GM10266 (cell line): ENCODE measurements around the gene PRUNE2.
"Not testable (repeated sequence)": the region's sequence is repeated elsewhere in the genome, so short reads cannot be mapped to it uniquely, and the experiment has no call there.

Experiments
- DNase-seq: peaks from one replicate; pipeline ENCODE4 v3.0.0; 2012; ENCODE audit errors: extremely low spot score
- TF ChIP-seq, protein P1 (sequence below): IDR thresholded peaks from 2 replicates; pipeline ENCODE4 v1.5.1; 2012; ENCODE audit warnings: mild to moderate bottlenecking, low read depth; ENCODE audit not compliant: control insufficient read depth, insufficient read depth; ENCODE audit errors: missing control alignments

The PRUNE2 gene, protein sequence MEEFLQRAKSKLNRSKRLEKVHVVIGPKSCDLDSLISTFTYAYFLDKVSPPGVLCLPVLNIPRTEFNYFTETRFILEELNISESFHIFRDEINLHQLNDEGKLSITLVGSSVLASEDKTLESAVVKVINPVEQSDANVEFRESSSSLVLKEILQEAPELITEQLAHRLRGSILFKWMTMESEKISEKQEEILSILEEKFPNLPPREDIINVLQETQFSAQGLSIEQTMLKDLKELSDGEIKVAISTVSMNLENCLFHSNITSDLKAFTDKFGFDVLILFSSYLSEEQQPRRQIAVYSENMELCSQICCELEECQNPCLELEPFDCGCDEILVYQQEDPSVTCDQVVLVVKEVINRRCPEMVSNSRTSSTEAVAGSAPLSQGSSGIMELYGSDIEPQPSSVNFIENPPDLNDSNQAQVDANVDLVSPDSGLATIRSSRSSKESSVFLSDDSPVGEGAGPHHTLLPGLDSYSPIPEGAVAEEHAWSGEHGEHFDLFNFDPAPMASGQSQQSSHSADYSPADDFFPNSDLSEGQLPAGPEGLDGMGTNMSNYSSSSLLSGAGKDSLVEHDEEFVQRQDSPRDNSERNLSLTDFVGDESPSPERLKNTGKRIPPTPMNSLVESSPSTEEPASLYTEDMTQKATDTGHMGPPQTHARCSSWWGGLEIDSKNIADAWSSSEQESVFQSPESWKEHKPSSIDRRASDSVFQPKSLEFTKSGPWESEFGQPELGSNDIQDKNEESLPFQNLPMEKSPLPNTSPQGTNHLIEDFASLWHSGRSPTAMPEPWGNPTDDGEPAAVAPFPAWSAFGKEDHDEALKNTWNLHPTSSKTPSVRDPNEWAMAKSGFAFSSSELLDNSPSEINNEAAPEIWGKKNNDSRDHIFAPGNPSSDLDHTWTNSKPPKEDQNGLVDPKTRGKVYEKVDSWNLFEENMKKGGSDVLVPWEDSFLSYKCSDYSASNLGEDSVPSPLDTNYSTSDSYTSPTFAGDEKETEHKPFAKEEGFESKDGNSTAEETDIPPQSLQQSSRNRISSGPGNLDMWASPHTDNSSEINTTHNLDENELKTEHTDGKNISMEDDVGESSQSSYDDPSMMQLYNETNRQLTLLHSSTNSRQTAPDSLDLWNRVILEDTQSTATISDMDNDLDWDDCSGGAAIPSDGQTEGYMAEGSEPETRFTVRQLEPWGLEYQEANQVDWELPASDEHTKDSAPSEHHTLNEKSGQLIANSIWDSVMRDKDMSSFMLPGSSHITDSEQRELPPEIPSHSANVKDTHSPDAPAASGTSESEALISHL (N-terminal part only)

DNA sequence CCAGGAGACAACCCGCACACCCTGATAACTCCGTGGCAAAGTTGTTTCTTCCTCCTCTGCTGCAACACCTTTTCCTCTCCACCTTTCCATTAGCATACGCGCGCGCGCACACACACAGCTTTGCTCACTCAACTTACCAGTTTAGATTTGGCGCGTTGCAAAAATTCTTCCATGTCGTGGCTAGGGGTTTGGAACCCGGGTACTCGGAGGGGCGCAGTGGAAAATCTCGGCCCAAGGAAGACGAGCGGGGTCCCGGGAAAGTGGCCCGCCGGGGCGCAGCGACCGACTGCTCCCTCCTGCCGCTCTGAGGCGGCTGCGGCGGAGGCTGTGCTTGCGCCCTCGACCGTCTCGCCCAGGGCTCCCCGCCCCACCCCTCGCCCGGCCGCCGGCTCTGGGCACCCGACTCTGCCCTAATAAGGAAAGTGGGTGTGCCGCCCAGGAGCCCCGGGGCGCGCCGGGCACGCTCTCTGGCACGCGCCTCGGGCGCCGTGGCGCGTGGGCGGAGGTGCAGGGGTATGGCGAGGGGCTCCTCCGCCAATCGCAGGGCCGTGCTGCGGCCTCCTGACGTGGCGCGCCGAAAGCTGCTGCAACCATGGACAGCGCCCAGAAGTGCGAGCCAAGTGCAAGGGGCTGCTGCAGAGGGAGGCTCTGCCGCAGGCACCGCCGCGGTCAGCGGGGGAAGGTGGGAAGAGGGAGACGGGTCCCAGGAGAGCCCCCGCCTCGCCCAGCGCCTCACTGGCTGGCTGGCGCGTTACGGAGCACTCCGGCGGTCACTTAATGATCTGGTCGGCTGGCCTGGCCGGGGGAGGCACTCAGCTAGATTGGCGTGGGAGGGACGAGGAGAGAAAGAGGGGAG, at the start of gene PRUNE2:
Gene PRUNE2, minus strand, starts transcription at position 324 of the 856 bp plus-strand sequence. Its CDS starts 151 bp downstream, at position 173.
- DNase-seq: peak; percentile 32
- TF ChIP-seq, protein P1, sequence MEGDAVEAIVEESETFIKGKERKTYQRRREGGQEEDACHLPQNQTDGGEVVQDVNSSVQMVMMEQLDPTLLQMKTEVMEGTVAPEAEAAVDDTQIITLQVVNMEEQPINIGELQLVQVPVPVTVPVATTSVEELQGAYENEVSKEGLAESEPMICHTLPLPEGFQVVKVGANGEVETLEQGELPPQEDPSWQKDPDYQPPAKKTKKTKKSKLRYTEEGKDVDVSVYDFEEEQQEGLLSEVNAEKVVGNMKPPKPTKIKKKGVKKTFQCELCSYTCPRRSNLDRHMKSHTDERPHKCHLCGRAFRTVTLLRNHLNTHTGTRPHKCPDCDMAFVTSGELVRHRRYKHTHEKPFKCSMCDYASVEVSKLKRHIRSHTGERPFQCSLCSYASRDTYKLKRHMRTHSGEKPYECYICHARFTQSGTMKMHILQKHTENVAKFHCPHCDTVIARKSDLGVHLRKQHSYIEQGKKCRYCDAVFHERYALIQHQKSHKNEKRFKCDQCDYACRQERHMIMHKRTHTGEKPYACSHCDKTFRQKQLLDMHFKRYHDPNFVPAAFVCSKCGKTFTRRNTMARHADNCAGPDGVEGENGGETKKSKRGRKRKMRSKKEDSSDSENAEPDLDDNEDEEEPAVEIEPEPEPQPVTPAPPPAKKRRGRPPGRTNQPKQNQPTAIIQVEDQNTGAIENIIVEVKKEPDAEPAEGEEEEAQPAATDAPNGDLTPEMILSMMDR: no peak

DNA sequence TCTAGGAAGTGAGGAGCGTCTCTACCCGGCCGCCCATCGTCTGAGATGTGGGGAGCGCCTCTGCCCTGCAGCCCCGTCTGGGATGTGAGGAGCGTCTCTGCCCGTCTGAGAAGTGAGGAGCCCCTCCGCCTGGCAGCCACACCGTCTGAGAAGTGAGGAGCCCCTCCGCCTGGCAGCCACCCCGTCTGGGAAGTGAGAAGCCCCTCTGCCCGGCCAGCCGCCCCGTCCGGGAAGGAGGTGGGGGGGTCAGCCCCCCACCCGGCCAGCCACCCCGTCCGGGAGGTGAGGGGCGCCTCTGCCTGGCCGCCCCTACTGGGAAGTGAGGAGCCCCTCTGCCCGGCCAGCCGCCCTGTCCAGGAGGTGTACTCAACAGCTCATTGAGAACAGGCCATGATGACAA, 49.5 kb upstream of the PRUNE2 start:
- not testable (repeated sequence) for DNase-seq

DNA sequence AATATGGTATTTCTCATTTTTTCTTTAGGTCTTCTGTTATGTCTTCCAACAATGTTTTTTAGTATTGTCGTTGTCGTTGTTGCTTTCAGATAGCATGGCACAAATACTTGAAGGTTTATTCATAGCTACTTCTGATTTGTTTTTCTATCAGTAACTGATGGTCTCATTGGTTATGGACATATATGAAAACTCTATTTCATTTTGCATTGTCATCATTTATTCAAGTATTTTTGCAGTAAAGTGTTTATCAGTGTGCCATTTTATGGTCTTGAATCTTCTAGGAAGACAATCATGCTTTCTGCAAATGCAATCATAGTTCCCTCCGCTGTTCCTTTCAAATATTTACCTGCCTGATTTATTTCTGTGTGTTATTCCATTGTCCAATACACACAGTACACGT, 44.0 kb upstream of the PRUNE2 start:
- TF ChIP-seq, protein P1: no peak
- no peak for DNase-seq

DNA sequence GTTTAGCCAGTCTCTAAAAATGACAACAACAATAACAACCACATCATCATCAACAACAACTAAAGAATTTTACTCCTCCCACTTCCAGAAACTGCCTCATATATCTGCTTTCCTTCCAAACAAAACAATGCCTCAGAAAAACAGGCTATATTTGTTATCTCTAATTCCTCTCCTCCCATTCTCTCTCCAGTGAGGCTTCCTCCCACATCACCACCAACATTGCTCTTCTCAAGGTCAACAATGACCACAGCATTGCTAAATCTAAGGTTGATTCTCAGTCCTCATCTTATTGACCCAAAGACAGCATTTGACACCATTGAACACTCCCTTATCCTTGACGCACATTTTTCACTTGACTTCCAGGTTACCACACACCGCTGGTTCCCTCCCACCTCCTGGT, 38.1 kb upstream of the PRUNE2 start:
- TF ChIP-seq, protein P1: no peak
- DNase-seq: no peak

DNA sequence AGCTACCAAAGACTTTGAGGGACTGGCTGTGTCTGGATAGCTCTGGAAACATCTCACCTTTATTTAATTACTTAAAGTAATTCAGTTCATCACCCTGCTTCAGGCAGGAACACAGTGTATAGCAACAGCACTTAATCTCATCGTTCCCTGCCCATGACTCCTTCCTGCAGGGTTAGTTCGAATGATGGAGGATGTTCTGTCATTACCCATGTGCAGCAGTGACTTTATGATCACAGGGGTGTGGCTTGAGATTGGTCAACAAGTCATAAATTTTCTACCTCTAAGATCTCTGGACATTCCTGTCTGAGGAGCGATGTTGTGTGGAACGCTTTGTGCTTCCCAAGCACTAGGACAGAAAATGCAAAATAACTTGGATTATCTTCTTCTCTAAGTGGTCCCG, 37.1 kb upstream of the PRUNE2 start:
- TF ChIP-seq, protein P1: no peak
- DNase-seq: no peak

DNA sequence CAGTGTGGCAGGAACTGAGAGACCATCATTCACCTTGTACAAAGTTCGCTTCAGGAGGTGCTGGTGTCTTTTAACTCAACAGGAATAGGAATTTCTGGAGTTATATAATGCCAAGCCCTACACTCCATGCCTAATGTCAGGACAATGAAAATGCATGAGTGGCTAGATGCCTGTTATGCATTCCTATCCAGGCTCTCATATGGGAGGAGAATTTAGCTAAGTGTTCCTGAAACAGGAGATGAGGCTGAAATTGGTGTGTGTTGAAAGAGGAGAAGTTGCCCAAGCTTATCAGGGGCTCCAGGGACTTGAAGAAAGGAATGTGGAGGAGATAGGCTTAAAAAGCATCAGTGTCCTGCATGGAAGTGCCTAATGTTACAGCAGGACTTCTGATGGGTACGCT, 26.8 kb upstream of the PRUNE2 start:
- TF ChIP-seq, protein P1: no peak
- no peak for DNase-seq
